ENCODE results near the gene SLFN14. TPM values are rescaled to one million over a fixed set of nuclear protein-coding genes. Genes with fewer than 3 reads are reported as not detected.
"Not testable (repeated sequence)": the region's sequence is repeated elsewhere in the genome, so short reads cannot be mapped to it uniquely, and the experiment has no call there.

The SLFN14 gene
- total RNA-seq, 1 experiment from 2014 or later, result not detected

GRCh38 chr17:35575759-35576158, 15.1 kb upstream of the SLFN14 start:
- no TSS peak for BruUV-seq (replicated peaks)
- ChIA-PET POLR2A (interaction anchor here (1.0 to 7.6 kb wide), 4 partner anchors 7 to 18 kb away, joined by 3 to 327 read pairs (median 56); partner anchors contain the start of gene AP2B1), CTCF (interaction anchor here (0.6 to 0.8 kb wide), 3 partner anchors 146 to 1375 kb away, joined by 3 to 4 read pairs (median 4); no protein-coding TSS in a partner anchor)
- TF ChIP-seq CTCF (IDR thresholded peaks at IDR 0.05; ENCODE audit: unreplicated experiment), result no peak
- Mint-ChIP-seq H3K4me1 (ENCODE audit: insufficient read depth, unreplicated experiment) (peaks cover 1% of the 10 kb centered on the region), H3K27ac (ENCODE audit: low read depth, unreplicated experiment) (no peak overlapping the region), H3K9me3 (ENCODE audit: unreplicated experiment) (no peaks in the 10 kb centered on the region), H3K4me3 (ENCODE audit: unreplicated experiment) (no peak overlapping the region), H3K27me3 (ENCODE audit: insufficient read depth, unreplicated experiment) (no peaks in the 10 kb centered on the region), H3K36me3 (ENCODE audit: insufficient read depth, unreplicated experiment) (peaks cover 16% of the 10 kb centered on the region)
- intact Hi-C loops (cut with micrococcal nuclease), result no loop called here
- no peak for DNase-seq (ENCODE audit: unreplicated experiment)

GRCh38 chr17:35569405-35569804, 8.8 kb upstream of the SLFN14 start:
- no peak for DNase-seq (ENCODE audit: unreplicated experiment)
- intact Hi-C loops (cut with micrococcal nuclease), result no loop called here
- H3K4me3 Mint-ChIP-seq (ENCODE audit: unreplicated experiment), result peak overlapping the region; percentile 77
- H3K27me3 Mint-ChIP-seq (ENCODE audit: insufficient read depth, unreplicated experiment), result peaks cover 9% of the 10 kb centered on the region
- CTCF ChIA-PET, result interaction anchor here (0.6 to 1.5 kb wide), 2 partner anchors 11 to 257 kb away, joined by 3 to 5 read pairs; no protein-coding TSS in a partner anchor
- peaks cover 21% of the 10 kb centered on the region for H3K36me3 Mint-ChIP-seq (ENCODE audit: insufficient read depth, unreplicated experiment)
- peak overlapping the region; percentile 59 for H3K27ac Mint-ChIP-seq (ENCODE audit: low read depth, unreplicated experiment)
- peaks cover 22% of the 10 kb centered on the region for H3K4me1 Mint-ChIP-seq (ENCODE audit: insufficient read depth, unreplicated experiment)
- POLR2A ChIA-PET, result interaction anchor here (0.7 to 5.0 kb wide), 5 partner anchors 9 to 1365 kb away, joined by 3 to 108 read pairs (median 28); partner anchors contain the start of genes AP2B1, PEX12 and SLFN5
- TF ChIP-seq CTCF (IDR thresholded peaks at IDR 0.05; ENCODE audit: unreplicated experiment), result no peak
- BruUV-seq (replicated peaks), result no TSS peak
- no peaks in the 10 kb centered on the region for H3K9me3 Mint-ChIP-seq (ENCODE audit: unreplicated experiment)

- TF ChIP-seq CTCF (IDR thresholded peaks at IDR 0.05; ENCODE audit: unreplicated experiment), result no peak
- peak overlapping the region; percentile 65 for H3K27ac Mint-ChIP-seq (ENCODE audit: low read depth, unreplicated experiment)
- ChIA-PET POLR2A (interaction anchor here (0.6 to 5.0 kb wide), 18 partner anchors 9 to 607 kb away, joined by 3 to 108 read pairs (median 5); partner anchors contain the start of genes AP2B1, CCT6B, PEX12 and SLFN12L), CTCF (interaction anchor here (0.6 to 1.5 kb wide), 3 partner anchors 12 to 256 kb away, joined by 3 to 5 read pairs (median 3); no protein-coding TSS in a partner anchor)
- BruUV-seq (replicated peaks), result no TSS peak
- H3K4me3 Mint-ChIP-seq (ENCODE audit: unreplicated experiment), result peak overlapping the region; percentile 77
- H3K9me3 Mint-ChIP-seq (ENCODE audit: unreplicated experiment), result no peaks in the 10 kb centered on the region
- peak; percentile 57 for DNase-seq (ENCODE audit: unreplicated experiment)
- intact Hi-C loops (cut with micrococcal nuclease), result no loop called here
- peaks cover 16% of the 10 kb centered on the region for H3K36me3 Mint-ChIP-seq (ENCODE audit: insufficient read depth, unreplicated experiment)
- peaks cover 22% of the 10 kb centered on the region for H3K4me1 Mint-ChIP-seq (ENCODE audit: insufficient read depth, unreplicated experiment)
- H3K27me3 Mint-ChIP-seq (ENCODE audit: insufficient read depth, unreplicated experiment), result peaks cover 17% of the 10 kb centered on the region
Observed at GRCh38 chr17:35568561-35568960, 7.9 kb upstream of the SLFN14 start.

- no peak for DNase-seq (ENCODE audit: unreplicated experiment)
- no peak overlapping the region for H3K27ac Mint-ChIP-seq (ENCODE audit: low read depth, unreplicated experiment)
- no TSS peak for BruUV-seq (replicated peaks)
- ChIA-PET POLR2A (interaction anchor here (0.7 to 5.0 kb wide), 8 partner anchors 8 to 688 kb away, joined by 3 to 108 read pairs (median 8); partner anchors contain the start of genes AP2B1 and PEX12), CTCF (interaction anchor here (0.6 to 0.9 kb wide), 2 partner anchors 184 to 447 kb away, joined by 3 read pairs; no protein-coding TSS in a partner anchor)
- peaks cover 13% of the 10 kb centered on the region for H3K36me3 Mint-ChIP-seq (ENCODE audit: insufficient read depth, unreplicated experiment)
- peaks cover 22% of the 10 kb centered on the region for H3K27me3 Mint-ChIP-seq (ENCODE audit: insufficient read depth, unreplicated experiment)
- no peaks in the 10 kb centered on the region for H3K9me3 Mint-ChIP-seq (ENCODE audit: unreplicated experiment)
- no peak for TF ChIP-seq CTCF (IDR thresholded peaks at IDR 0.05; ENCODE audit: unreplicated experiment)
- H3K4me3 Mint-ChIP-seq (ENCODE audit: unreplicated experiment), result peak overlapping the region; percentile 77
- H3K4me1 Mint-ChIP-seq (ENCODE audit: insufficient read depth, unreplicated experiment), result peaks cover 22% of the 10 kb centered on the region
- intact Hi-C loops (cut with micrococcal nuclease), result no loop called here
Observed at GRCh38 chr17:35566968-35567367, 6.3 kb upstream of the SLFN14 start.

GRCh38 chr17:35563181-35563580, 2.6 kb upstream of the SLFN14 start:
- peaks cover 48% of the 10 kb centered on the region for H3K27me3 Mint-ChIP-seq (ENCODE audit: insufficient read depth, unreplicated experiment)
- ChIA-PET CTCF (interaction anchor here (0.6 to 1.4 kb wide), 3 partner anchors 25 to 602 kb away, joined by 3 to 6 read pairs (median 4); partner anchors contain the start of genes CCT6B, SLFN12L and ZNF830), POLR2A (interaction anchor here (0.7 to 1.7 kb wide), 4 partner anchors 13 to 26 kb away, joined by 3 to 6 read pairs (median 4); partner anchors contain the start of gene PEX12)
- H3K9me3 Mint-ChIP-seq (ENCODE audit: unreplicated experiment); H3K36me3 Mint-ChIP-seq (ENCODE audit: insufficient read depth, unreplicated experiment); intact Hi-C loops (cut with micrococcal nuclease); DNase-seq (ENCODE audit: unreplicated experiment); H3K4me1 Mint-ChIP-seq (ENCODE audit: insufficient read depth, unreplicated experiment); H3K4me3 Mint-ChIP-seq (ENCODE audit: unreplicated experiment); H3K27ac Mint-ChIP-seq (ENCODE audit: low read depth, unreplicated experiment); BruUV-seq (replicated peaks): not testable (repeated sequence)
